NCI-H226 (cell line): ENCODE measurements around the gene KCNMA1.

Experiments
- DNase-seq: peaks from one replicate; pipeline ENCODE4 v3.0.0-alpha.2; 2015

The KCNMA1 gene

GRCh38 chr10:77252380-77253146, 385.0 kb downstream of the KCNMA1 start:
- DNase-seq: no peak

GRCh38 chr10:77251297-77252013, 386.2 kb downstream of the KCNMA1 start:
- DNase-seq: peak; percentile 45

- no peak for DNase-seq
Observed at GRCh38 chr10:77249901-77250459, 387.6 kb downstream of the KCNMA1 start.

GRCh38 chr10:77248104-77248790, 389.4 kb downstream of the KCNMA1 start:
- DNase-seq: no peak

DNA sequence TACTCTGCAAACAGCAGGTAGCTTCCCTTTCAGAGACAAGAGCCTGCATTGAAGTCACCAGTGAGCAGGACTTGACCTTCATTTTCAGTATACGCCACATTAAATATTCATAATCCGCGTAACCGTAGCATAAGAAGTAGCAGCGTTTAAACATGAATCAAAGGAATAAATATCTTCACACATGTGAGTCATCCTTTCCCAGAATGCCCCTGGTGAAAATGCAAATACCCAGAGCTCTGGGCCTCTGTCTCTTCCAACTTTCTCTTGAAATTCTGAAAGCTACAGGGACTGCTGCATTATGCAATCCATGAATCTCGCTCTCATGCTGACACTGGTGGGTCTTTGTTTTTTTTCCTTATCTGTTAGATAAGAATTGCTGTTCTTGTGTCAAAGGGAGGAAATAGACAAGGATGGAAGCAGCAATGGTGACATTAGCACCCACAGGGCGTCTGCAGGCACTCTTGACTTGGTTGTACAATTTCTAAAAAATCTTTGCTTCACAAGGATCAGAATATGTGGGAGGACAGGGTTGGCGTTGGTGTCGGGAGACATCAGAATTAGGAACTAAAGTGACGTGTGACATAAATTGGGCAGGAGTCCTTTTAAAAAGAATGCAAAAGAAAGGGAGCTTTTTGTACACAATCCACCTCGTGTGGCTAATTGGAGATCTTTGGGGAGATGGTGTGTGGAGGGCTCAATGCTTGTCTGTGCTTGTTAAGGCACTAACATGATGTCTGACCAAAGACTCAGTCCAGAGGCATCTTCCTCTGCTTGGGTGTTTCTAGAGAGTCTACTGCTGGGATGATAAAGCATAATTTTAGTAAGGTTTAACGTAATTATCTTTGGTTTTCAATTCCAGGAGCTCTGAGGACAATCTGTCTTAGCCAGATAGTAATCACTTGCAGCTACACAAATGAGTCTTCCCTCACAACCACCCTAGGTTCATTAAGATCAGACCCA, 390.3 kb downstream of the KCNMA1 start:
- DNase-seq: peak; percentile 86

GRCh38 chr10:77245953-77246352, 391.7 kb downstream of the KCNMA1 start:
- peak; percentile 67 for DNase-seq

- no peak for DNase-seq
Observed at GRCh38 chr10:77244746-77245145, 392.9 kb downstream of the KCNMA1 start.

GRCh38 chr10:77244286-77244685, 393.3 kb downstream of the KCNMA1 start:
- DNase-seq: no peak

- DNase-seq: no peak
Observed at GRCh38 chr10:77241350-77241725, 396.3 kb downstream of the KCNMA1 start.

- DNase-seq: no peak
Observed at GRCh38 chr10:77240706-77241349, 396.8 kb downstream of the KCNMA1 start.

DNA sequence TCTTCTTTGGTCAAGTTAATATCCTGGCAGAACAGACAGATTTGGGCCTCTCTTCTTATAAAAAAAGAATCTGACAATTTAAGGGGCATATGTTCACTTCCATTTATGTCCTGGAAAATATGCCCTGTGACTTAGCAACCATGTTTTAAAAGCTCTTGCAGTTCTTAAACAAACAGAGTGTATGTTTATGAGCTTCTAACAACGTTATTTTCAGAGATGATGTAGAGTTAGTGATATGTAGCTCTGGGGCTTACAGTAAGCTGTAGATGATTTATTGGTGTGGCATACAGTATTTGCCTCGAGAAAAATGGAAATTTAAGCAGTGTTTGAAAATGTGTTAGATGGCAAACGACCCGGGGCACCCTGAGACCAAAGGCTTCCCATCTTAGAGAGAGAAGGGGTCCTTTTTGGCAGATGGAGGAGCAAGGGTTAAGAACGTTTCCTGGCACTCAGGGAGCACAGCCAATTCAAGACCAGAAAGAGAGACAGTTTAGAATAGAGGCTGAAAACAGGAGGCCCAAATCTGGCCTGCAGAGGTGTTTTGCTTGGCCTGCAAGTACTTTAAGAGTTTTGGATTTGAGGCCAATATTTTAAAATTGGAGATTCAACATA, 397.5 kb downstream of the KCNMA1 start:
- DNase-seq: no peak

DNA sequence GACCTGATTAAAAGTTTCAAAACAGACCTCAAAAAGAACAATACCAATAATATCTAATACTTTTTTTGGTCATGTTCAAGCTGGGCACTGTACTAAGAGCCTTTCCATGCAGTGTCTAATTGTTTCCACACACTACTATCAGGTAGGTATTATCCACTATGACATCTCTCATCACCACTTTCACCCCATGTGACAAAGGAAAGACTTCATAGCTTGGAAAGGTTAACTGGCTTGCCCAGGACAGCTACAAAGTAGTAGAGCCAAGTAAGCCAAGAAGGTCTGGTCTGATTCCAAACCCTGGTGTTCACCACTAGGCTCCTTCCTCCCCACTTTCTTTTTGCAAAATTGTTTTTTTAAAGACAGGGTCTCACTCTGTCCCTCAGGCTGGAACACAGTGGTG, 400.5 kb downstream of the KCNMA1 start:
- no peak for DNase-seq

DNA sequence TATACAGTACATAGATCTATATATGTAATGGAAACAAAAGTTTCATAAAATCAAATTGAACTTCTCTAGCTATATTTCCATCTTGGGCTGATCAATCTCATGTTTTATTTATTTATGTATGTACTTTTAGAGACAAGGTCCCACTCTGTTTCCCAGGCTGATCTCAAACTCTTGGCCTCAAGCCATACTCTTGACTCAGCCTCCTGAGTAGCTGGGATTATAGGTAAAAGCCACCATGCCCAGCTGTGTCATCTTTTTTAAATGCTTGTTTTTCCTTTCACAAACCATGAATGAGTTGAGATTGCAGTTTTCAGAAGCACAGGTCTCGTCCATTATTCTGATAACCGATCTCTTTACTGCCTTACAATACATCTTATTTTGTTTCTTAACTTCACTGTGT, 400.9 kb downstream of the KCNMA1 start:
- DNase-seq: peak; percentile 26

DNA sequence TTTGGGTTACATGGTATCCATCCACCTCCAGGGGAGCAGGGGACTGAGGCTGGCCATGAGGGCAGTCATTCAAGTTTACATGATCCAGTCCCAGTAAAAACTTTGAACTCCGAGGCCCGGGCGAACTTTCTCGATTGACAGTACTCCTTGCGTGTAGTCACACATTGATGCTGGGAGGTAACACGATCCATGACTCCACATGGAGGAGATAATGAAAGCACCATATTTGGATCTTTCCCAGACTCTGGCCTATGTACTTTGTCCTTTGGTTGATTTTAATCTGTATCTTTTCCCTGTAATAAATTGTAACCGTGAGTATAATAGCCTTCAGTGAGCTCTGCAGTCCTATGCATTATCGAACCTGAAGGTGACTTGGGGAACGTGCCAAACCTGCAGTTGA, 401.6 kb downstream of the KCNMA1 start:
- no peak for DNase-seq

DNA sequence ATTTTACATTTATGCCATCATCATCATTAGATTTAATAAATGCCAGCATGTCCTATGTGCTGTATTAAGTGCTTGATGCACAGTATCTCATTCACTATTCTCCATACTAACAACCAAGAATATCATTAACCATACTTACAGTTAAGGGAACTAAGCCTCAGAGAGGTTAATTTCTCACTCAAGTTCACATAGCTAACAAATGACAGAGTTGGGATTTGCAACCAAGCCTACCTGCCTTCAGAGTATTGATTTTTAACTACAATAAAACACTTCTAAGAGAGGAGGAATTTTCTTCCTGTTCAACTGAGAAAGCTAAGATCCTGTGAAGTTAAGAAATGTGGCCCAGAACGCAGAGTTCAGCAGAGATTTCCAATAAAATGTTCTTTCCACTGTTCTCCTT, 403.0 kb downstream of the KCNMA1 start:
- no peak for DNase-seq

DNA sequence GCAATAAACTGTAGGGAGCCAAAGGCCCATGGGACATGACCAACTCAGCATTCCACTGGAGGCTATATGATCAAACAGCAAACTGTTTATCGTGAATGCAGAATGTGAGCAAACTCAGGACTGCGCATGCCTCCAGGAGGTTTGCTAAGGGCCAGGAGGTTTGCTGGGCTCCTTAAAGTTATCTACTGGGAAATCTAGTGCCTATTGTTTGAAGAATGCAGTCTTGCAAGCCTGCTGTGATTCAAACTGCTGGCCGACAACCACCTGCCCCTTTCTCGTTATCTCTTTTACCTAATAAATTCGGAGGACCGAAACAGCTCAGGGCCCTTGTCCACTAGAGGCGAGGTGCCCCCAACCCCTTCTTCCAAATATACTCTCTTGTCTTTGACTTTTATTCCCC, 404.1 kb downstream of the KCNMA1 start:
- DNase-seq: no peak

GRCh38 chr10:77231884-77232610, 405.6 kb downstream of the KCNMA1 start:
- DNase-seq: no peak

- DNase-seq: no peak
Observed at GRCh38 chr10:77231375-77231774, 406.2 kb downstream of the KCNMA1 start.

DNA sequence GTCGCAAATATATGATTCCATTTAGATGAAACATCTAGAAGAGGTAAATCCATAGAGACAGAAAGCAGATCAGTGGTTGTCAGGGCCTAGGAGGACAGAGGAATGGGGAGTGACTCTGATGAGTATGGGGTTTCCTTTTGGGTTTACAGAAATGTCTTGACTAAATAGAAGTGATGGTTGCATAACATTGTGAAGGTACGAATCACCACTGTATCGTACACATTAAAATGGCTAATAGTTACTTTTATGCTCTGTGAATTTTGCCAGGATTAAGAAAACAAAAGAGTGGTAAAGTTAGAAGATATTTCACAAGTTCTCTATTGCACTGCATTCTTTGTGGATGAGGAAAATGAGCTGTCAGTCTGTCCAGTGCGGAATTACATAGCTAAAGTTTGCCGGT, 407.4 kb downstream of the KCNMA1 start:
- peak; percentile 79 for DNase-seq

DNA sequence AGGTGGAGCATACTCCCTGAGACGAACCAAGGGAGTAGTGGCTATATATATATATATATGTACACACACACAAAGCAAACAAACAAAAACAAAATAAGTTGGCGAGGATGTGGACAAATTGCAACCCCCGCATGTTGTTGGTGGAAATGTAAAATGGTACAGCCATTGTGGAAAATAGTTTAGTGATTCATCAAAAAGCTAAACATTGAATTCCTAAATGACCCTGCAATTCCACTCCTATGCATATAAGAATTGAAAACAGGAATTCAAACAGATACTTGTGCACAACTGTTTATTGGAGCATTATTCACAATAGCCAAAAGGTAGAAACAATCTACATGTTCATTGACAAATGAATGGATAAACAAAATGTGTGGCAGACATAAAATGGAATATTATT, 407.9 kb downstream of the KCNMA1 start:
- DNase-seq: no peak

DNA sequence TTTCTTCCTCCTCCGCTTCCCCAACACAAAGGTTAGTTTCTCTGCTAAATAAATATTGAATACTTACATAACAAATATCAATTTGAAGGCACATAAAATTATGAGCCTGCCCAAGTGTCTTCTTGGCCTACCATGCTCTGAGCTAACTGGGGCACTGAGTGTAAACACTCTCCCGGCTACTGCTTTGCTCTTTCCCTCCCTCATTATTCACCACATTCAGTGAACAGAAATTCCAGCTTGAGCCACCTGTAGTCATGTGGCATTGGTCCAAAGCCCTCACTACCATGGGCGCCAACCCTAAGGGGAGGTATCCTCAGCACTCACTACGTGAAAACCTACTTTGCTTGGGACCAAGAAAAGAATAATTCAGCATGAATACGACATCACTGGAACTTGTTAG, 409.0 kb downstream of the KCNMA1 start:
- no peak for DNase-seq
